Gastroesophageal sphincter (tissue), 4 donors: ENCODE results near the gene DNAH9. TPM values are rescaled to one million over a fixed set of nuclear protein-coding genes. Genes with fewer than 3 reads are reported as not detected.

Experiments
- ATAC-seq: fragments of 150-250 bp; one replicate; pipeline ENCODE4 v1.9.1; 2016; ENCODE audit warnings: mild to moderate bottlenecking, moderate library complexity
- H3K27ac ChIP-seq, 4 donors: fragments of 200-600 bp; sonication (generic) in 3 of 4; 1 replicate in 3 of 4; 2 replicates in 1 of 4; pipeline ENCODE4 v1.5.1; 2016 to 2019
- H3K27me3 ChIP-seq: fragments of 200-600 bp; sonication (generic); one replicate; pipeline ENCODE4 v1.5.1; 2019
- H3K36me3 ChIP-seq, 2 donors: fragments of 200-600 bp; sonication (generic); one replicate each; pipeline ENCODE4 v1.5.1; 2019; ENCODE audit warnings: control low read depth in 1 of 2
- H3K4me1 ChIP-seq, 3 donors: fragments of 200-600 bp; sonication (generic); 1 replicate in 2 of 3; 2 replicates in 1 of 3; pipeline ENCODE4 v1.5.1; 2016 to 2019; ENCODE audit warnings: control low read depth in 2 of 3
- H3K4me3 ChIP-seq, 2 donors: fragments of 200-600 bp; sonication (generic); one replicate each; pipeline ENCODE4 v1.5.1; 2019; ENCODE audit warnings: mild to moderate bottlenecking in 1 of 2, moderate library complexity in 1 of 2
- H3K9me3 ChIP-seq, 3 donors: fragments of 200-600 bp; sonication (generic); one replicate each; pipeline ENCODE4 v1.5.1; 2017 to 2019; ENCODE audit warnings: control low read depth in 2 of 3
- CTCF ChIP-seq, 4 experiments: fragments of 200-600 bp in 2 of 4; fragments of 450-650 bp in 2 of 4; sonication (generic) in 1 of 4; IDR thresholded peaks; one replicate each; pipeline ENCODE4 v1.5.1; 2017 to 2019; ENCODE audit warnings: antibody characterized with exemption in 4 of 4, mild to moderate bottlenecking in 2 of 4, moderate library complexity in 2 of 4
- EP300 ChIP-seq: sonication (generic); formaldehyde crosslinking; IDR thresholded peaks from one replicate; pipeline ENCODE4 v1.6.1; 2017; ENCODE audit warnings: antibody characterized with exemption, mild to moderate bottlenecking
- POLR2A ChIP-seq, 2 donors: fragments of 450-650 bp; IDR thresholded peaks; one replicate each; pipeline ENCODE4 v1.6.1; 2017; ENCODE audit warnings: antibody characterized with exemption in 2 of 2, mild to moderate bottlenecking in 2 of 2, moderate library complexity in 1 of 2
- POLR2AphosphoS5 ChIP-seq: sonication (generic); formaldehyde crosslinking; IDR thresholded peaks from one replicate; pipeline ENCODE4 v1.6.1; 2017; ENCODE audit warnings: antibody characterized with exemption
- WGBS, 2 donors: methylation state at CpG; one replicate each; pipeline ENCODE4 v1.1.5; 2018; ENCODE audit warnings: low coverage in 1 of 2; 5-methylcytosine and 5-hydroxymethylcytosine counted together
- total RNA-seq, 4 donors: library from RNA; depleted of rRNA; stranded (reverse); fragments of >200 nt; gene quantifications; one replicate each; pipeline ENCODE4 v1.1.0, GENCODE V29; 2016

Gene DNAH9
- total RNA-seq, 4 donors from 2014 or later: 0.12 to 0.15 (median 0.13) TPM; not detected in 1

DNA sequence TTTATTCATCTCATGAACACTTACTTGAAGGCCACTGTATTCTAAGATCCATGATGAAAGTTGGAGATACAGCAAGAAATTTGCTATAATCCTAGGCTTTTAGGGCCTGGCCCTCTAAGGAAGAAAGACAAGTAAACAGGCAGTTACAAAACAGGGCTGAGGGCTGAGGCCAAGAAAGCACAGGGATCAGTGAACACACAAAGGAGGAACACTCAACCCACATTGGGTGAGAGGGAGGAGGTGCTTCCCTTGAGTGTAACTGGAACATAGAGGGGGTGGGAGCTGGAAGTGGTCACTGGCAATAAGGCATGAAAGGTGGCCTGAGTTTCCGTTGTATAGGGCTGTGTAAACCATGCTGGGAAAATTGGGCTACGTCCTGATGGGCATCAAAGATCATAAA is 286.8 kb downstream of the DNAH9 start:
- Histone ChIP-seq H3K27ac (no peak overlapping the region), H3K27me3 (no peaks in the 10 kb centered on the region), H3K4me1 (no peaks in the 10 kb centered on the region), H3K4me3 (no peak overlapping the region), H3K36me3 (no peaks in the 10 kb centered on the region), H3K9me3 (no peaks in the 10 kb centered on the region)
- ATAC-seq: peak; percentile 22
- no peak for TF ChIP-seq EP300
- no peak for TF ChIP-seq POLR2AphosphoS5
- no peak for TF ChIP-seq POLR2A (IDR thresholded peaks at IDR 0.05)
- no peak for TF ChIP-seq CTCF (IDR thresholded peaks at IDR 0.05)
- 62 to 67% methylated on average over 2 of the region's 2 CpGs for WGBS, 2 donors

DNA sequence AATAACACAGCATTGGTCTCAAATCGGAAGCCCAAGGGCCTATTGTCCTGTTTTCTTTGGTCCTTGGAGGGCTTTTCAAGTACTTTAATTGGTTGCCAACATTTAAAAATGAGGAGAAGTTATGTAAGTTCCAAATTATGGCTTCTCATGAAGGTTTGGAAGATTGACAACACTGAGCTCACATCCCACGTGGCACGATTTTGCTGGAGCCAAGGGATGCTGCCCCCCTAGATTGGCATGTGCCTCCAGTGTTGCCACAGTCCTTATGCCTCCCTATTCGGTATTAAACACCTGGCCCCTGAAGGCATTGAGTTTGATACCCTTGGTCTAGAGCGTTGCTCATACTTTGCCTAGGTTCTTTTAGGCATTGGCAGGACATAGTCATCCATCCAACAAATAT is 291.0 kb downstream of the DNAH9 start:
- no peak for ATAC-seq
- H3K27ac ChIP-seq: no peak overlapping the region
- no peak overlapping the region for H3K4me3 ChIP-seq
- H3K36me3 ChIP-seq: no peaks in the 10 kb centered on the region
- H3K4me1 ChIP-seq: no peaks in the 10 kb centered on the region
- no peaks in the 10 kb centered on the region for H3K27me3 ChIP-seq
- H3K9me3 ChIP-seq: no peaks in the 10 kb centered on the region
- TF ChIP-seq POLR2AphosphoS5: no peak
- no peak for TF ChIP-seq CTCF (IDR thresholded peaks at IDR 0.05)
- TF ChIP-seq EP300: no peak
- no peak for TF ChIP-seq POLR2A (IDR thresholded peaks at IDR 0.05)
- WGBS, 2 donors: 69 to 87% methylated on average over 4 to 5 of the region's 5 CpGs

DNA sequence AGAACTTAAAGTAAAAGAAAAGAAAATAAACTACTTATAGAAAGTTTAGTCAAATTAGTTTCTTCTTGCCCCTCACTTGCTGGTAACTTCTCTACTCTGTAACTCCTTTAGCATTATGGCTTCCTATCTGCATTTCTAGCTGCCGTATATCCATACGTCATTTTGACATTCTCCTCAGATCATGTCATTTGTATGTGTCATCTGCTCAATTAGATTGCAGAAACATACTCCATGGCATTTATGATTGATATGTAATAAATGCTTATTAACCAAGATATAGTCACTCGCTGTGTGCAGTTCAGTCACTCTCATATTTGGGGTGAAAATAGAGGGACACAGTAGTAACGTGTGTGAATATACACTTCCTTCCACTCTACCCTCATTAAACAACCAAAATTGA is 295.6 kb downstream of the DNAH9 start:
- Histone ChIP-seq H3K27me3 (no peaks in the 10 kb centered on the region), H3K4me3 (no peak overlapping the region), H3K27ac (no peak overlapping the region), H3K36me3 (no peaks in the 10 kb centered on the region), H3K9me3 (no peaks in the 10 kb centered on the region), H3K4me1 (peaks cover 0 to under 1% (median 0%) of the 10 kb centered on the region in 3 donors)
- no peak for ATAC-seq
- WGBS, 2 donors: 85 to 89% methylated on average over 4 of the region's 4 CpGs
- TF ChIP-seq EP300: no peak
- no peak for TF ChIP-seq CTCF (IDR thresholded peaks at IDR 0.05)
- TF ChIP-seq POLR2A (IDR thresholded peaks at IDR 0.05): no peak
- TF ChIP-seq POLR2AphosphoS5: no peak

GRCh38 chr17:11896199-11896598 is 297.9 kb downstream of the DNAH9 start:
- H3K27me3 ChIP-seq: no peaks in the 10 kb centered on the region
- H3K27ac ChIP-seq: no peak overlapping the region
- no peak overlapping the region for H3K4me3 ChIP-seq
- H3K9me3 ChIP-seq: no peaks in the 10 kb centered on the region
- 80% methylated on average over 1 of the region's 1 CpG for WGBS, 2 donors
- no peaks in the 10 kb centered on the region for H3K36me3 ChIP-seq
- ATAC-seq: no peak
- TF ChIP-seq EP300 (no peak), POLR2AphosphoS5 (no peak), CTCF (IDR thresholded peaks at IDR 0.05) (no peak), POLR2A (IDR thresholded peaks at IDR 0.05) (no peak)
- peaks cover 0 to 13% (median 0%) of the 10 kb centered on the region in 3 donors for H3K4me1 ChIP-seq

DNA sequence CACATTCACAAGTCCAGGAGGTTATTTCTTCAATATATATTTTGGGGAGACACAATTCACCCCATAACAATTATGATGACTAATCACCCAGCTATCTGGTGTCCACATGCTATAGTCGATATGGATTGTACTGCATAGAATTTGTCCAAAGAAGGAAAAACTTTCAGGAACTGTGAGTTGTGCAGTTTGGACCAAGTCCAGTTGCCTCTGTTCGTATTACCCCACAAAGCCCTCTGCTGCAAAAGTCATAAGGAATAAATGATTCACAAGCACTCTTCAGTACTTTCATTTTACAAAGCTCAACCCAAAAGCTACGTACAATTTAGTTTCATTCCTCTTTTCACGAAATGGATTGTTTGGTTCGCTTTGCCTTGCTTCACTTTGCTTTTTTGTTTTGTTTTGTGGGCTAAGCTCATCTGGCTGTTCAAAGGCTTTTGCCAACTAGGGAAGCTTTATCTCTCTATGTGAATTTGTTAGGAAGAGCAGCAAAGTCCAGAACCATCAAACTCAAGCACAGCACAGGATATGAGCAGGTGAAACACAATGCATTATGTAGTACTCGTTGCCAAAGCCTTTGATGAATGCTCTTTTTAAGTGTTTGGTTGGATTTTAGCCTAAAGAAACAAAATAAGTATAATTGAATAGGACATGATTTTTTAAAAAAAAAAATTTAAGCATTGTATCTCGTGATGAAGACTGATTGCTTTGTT is 300.4 kb downstream of the DNAH9 start:
- WGBS, 2 donors: 49 to 58% methylated on average over 5 to 7 of the region's 7 CpGs
- TF ChIP-seq EP300 (no peak), POLR2A (IDR thresholded peaks at IDR 0.05) (no peak), POLR2AphosphoS5 (no peak), CTCF (IDR thresholded peaks at IDR 0.05) (no peak)
- Histone ChIP-seq H3K27ac (no peak overlapping the region), H3K9me3 (no peaks in the 10 kb centered on the region), H3K4me1 (peaks cover 0 to 13% (median 0%) of the 10 kb centered on the region in 3 donors), H3K27me3 (no peaks in the 10 kb centered on the region), H3K4me3 (no peak overlapping the region), H3K36me3 (no peaks in the 10 kb centered on the region)
- ATAC-seq: no peak
